Raji (cell line): ENCODE measurements around the gene PIAS1.

Experiments
- POLR2A ChIP-seq: IDR thresholded peaks from 2 replicates; pipeline ENCODE4 v1.6.1; 2011; ENCODE audit warnings: low read depth, low read length, control low read depth; ENCODE audit not compliant: insufficient read depth

PIAS1 gene

GRCh38 chr15:68192117-68192516, 138.0 kb downstream of the PIAS1 start:
- TF ChIP-seq POLR2A = no peak

- no peak for TF ChIP-seq POLR2A
These were observed 138.8 kb downstream of the PIAS1 start for GRCh38 chr15:68192804-68193486.

GRCh38 chr15:68195336-68196112, 141.4 kb downstream of the PIAS1 start:
- no peak for TF ChIP-seq POLR2A

- no peak for TF ChIP-seq POLR2A
These were observed 142.5 kb downstream of the PIAS1 start for GRCh38 chr15:68196445-68197169.

GRCh38 chr15:68197170-68197492, 143.0 kb downstream of the PIAS1 start:
- no peak for TF ChIP-seq POLR2A

GRCh38 chr15:68197661-68198437, 143.7 kb downstream of the PIAS1 start:
- no peak for TF ChIP-seq POLR2A

- TF ChIP-seq POLR2A = no peak
These were observed 145.2 kb downstream of the PIAS1 start for GRCh38 chr15:68199340-68199739.

- TF ChIP-seq POLR2A = no peak
These were observed 146.1 kb downstream of the PIAS1 start for GRCh38 chr15:68200016-68200861.

GRCh38 chr15:68201153-68201878, 147.2 kb downstream of the PIAS1 start:
- no peak for TF ChIP-seq POLR2A

GRCh38 chr15:68201879-68202261, 147.8 kb downstream of the PIAS1 start:
- no peak for TF ChIP-seq POLR2A

- no peak for TF ChIP-seq POLR2A
These were observed 149.4 kb downstream of the PIAS1 start for GRCh38 chr15:68203486-68203885.

- TF ChIP-seq POLR2A = no peak
These were observed 149.8 kb downstream of the PIAS1 start for GRCh38 chr15:68203956-68204355.

- no peak for TF ChIP-seq POLR2A
These were observed 150.2 kb downstream of the PIAS1 start for GRCh38 chr15:68204361-68204760.
